Measurements from ENCODE around the gene RPL7A. TPM values are rescaled to one million over a fixed set of nuclear protein-coding genes. Genes with fewer than 3 reads are reported as not detected.
"Not testable (repeated sequence)": the region's sequence is repeated elsewhere in the genome, so short reads cannot be mapped to it uniquely, and the experiment has no call there.

RPL7A gene
- total RNA-seq (2021), result 2,874 and 2,895 TPM in 2 replicates
- long read RNA-seq, transcript RPL7A-202 (8 exons, 891 nt), result major isoform, 1,052 of 1,557 reads
- long read RNA-seq, transcript RPL7A-204 (7 exons, 1,164 nt), result minor isoform, 16 of 1,557 reads
- long read RNA-seq, transcript RPL7A-205 (8 exons, 941 nt), result minor isoform, 41 of 1,557 reads
- long read RNA-seq, partial matches to known transcripts, result 411 of 1,557 reads
- long read RNA-seq, other reads (novel, unspliced or antisense), result 34 of 1,557 reads

DNA sequence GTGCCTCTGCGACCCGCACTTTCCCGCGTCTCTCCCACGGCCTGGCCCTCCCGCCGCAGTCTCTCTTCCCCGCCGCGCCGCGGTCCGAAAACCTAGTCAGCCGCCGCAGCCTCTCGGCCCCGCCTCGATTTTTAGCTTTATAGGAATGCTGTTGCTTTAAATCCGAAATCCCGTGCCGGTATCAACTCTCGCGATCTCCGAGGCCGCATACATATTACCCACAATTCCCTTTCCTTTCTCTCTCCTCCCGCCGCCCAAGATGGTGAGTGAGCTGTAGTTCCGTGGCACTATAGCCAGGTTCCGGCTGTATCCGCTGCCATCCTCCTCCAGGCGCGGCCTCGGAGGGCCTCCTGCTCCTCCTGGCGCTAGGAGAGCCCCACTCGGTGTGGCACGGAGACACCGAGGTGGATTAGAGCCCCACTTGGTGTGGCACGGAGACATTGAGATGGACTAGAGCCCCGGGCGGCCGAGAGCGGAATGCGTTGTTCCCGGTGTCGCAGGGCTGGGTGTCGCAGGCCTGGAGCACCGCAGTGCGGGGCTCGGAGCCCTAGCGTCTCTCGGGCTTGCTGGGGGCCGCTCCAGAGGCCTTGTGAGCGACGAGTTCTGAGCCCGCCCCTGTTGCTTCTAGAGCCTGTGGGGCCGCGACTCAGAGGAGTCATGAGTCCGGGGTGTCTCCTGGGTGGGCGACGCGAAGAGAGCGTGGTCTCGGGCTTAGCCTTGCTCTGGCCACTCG is at the start of gene RPL7A, which contains the start of gene MED22:
Gene RPL7A, plus strand, starts transcription at position 234 of the 733 bp plus-strand sequence. Its CDS starts 26 bp downstream, at position 260.
Gene MED22, minus strand, starts transcription at position 147 of the 733 bp plus-strand sequence. CDS start 1,469 bp downstream, outside the sequence.
- peak within 1 kb of the TSS; percentile 97 to 100 (median 99) for H3K27ac Mint-ChIP-seq
- peak within 1 kb of the TSS; percentile 95 to 99 for H3K4me3 Mint-ChIP-seq
- H2BK5ac ChIP-seq (ENCODE audit: insufficient read length, low read length), result peak within 1 kb of the TSS; percentile 87
- peak within 1 kb of the TSS; percentile 97 for H3K14ac ChIP-seq (ENCODE audit: insufficient read depth, low read length)
- H3K27ac ChIP-seq (ENCODE audit: insufficient read length, low read depth, low read length), result peak within 1 kb of the TSS; percentile 5
- H2AK5ac ChIP-seq (ENCODE audit: insufficient read length, low read length), result peak within 1 kb of the TSS; percentile 55
- H3K23ac ChIP-seq (ENCODE audit: insufficient read length, low read depth, low read length), result peak within 1 kb of the TSS; percentile 4
- no peaks in the 10 kb centered on the region for H3K27me3 Mint-ChIP-seq (ENCODE audit: low read depth)
- no peak within 1 kb of the TSS for H2BK12ac ChIP-seq (ENCODE audit: insufficient read length, low read depth, low read length)
- H3K9ac ChIP-seq (ENCODE audit: extremely low read depth, insufficient read length, low read length), result peak within 1 kb of the TSS; percentile 99
- no peak within 1 kb of the TSS for H3T11ph ChIP-seq (ENCODE audit: low read length)
- peaks cover 22 to 34% of the 10 kb centered on the region in 2 experiments for H3K4me1 Mint-ChIP-seq
- no peaks in the 10 kb centered on the region for H3K27me3 ChIP-seq (ENCODE audit: insufficient read depth, low read length)
- peaks cover 61 to 88% (median 82%) of the 10 kb centered on the region in 3 experiments for H3K36me3 Mint-ChIP-seq (ENCODE audit: insufficient read depth in 1 of 3, low read depth in 3 of 3)
- H2BK15ac ChIP-seq (ENCODE audit: low read depth, low read length), result no peak within 1 kb of the TSS
- H3K9me3 Mint-ChIP-seq, result peaks cover 0 to 3% of the 10 kb centered on the region in 2 experiments; a peak in 1 of 5 replicates
- no peak within 1 kb of the TSS for H2AFZ ChIP-seq (ENCODE audit: low read length)
- no CpG with 5 or more reads among the region's 64 CpGs for WGBS (ENCODE audit: extremely low coverage, insufficient read length, low lambda C conversion rate)
- peaks cover 10% of the 10 kb centered on the region for H3K79me1 ChIP-seq (ENCODE audit: insufficient read depth, low read depth, low read length, poor library complexity, severe bottlenecking)
- peaks cover 13% of the 10 kb centered on the region; the same call in 1 of the 2 replicates for H3K79me2 ChIP-seq (ENCODE audit: insufficient read depth, low read length)
- H4K20me1 ChIP-seq (ENCODE audit: control insufficient read depth, insufficient read depth, insufficient read length), result no peaks in the 10 kb centered on the region
- no peaks in the 10 kb centered on the region; the same call in 1 of the 2 replicates for H3K4me1 ChIP-seq (ENCODE audit: insufficient read depth, low read length)
- DNase-seq, result peak; percentile 94
- H3K23me2 ChIP-seq (ENCODE audit: insufficient read length, low read depth, low read length, poor library complexity, severe bottlenecking), result peaks cover 5% of the 10 kb centered on the region
- TF ChIP-seq, protein P1, sequence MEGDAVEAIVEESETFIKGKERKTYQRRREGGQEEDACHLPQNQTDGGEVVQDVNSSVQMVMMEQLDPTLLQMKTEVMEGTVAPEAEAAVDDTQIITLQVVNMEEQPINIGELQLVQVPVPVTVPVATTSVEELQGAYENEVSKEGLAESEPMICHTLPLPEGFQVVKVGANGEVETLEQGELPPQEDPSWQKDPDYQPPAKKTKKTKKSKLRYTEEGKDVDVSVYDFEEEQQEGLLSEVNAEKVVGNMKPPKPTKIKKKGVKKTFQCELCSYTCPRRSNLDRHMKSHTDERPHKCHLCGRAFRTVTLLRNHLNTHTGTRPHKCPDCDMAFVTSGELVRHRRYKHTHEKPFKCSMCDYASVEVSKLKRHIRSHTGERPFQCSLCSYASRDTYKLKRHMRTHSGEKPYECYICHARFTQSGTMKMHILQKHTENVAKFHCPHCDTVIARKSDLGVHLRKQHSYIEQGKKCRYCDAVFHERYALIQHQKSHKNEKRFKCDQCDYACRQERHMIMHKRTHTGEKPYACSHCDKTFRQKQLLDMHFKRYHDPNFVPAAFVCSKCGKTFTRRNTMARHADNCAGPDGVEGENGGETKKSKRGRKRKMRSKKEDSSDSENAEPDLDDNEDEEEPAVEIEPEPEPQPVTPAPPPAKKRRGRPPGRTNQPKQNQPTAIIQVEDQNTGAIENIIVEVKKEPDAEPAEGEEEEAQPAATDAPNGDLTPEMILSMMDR (conservative IDR thresholded peaks at IDR 0.05), result no peak
- peak within 1 kb of the TSS; percentile 94 for H3K18ac ChIP-seq (ENCODE audit: insufficient read length, low read depth, low read length)
- no peak within 1 kb of the TSS for H4K8ac ChIP-seq (replicated peaks; ENCODE audit: insufficient read length, low read depth, low read length)
- H3K9me3 ChIP-seq (ENCODE audit: control insufficient read depth, low read depth, low read length), result no peaks in the 10 kb centered on the region
- peak within 1 kb of the TSS; percentile 98 for H3K4me2 ChIP-seq (ENCODE audit: insufficient read depth, insufficient read length, low read length)
- H4K5ac ChIP-seq (ENCODE audit: insufficient read length, low read depth, low read length), result peak within 1 kb of the TSS; percentile 81
- H2BK20ac ChIP-seq (ENCODE audit: low read depth, low read length, poor library complexity, severe bottlenecking), result no peak within 1 kb of the TSS
- peak within 1 kb of the TSS; percentile 77 for H3K4ac ChIP-seq (ENCODE audit: low read depth, low read length)
- H4K91ac ChIP-seq (ENCODE audit: insufficient read length, low read depth, low read length), result peak within 1 kb of the TSS; percentile 97
- H3K56ac ChIP-seq (ENCODE audit: insufficient read length, low read depth, low read length), result no peak within 1 kb of the TSS
- H2BK120ac ChIP-seq (ENCODE audit: low read depth, low read length, poor library complexity, severe bottlenecking), result no peak within 1 kb of the TSS

DNA sequence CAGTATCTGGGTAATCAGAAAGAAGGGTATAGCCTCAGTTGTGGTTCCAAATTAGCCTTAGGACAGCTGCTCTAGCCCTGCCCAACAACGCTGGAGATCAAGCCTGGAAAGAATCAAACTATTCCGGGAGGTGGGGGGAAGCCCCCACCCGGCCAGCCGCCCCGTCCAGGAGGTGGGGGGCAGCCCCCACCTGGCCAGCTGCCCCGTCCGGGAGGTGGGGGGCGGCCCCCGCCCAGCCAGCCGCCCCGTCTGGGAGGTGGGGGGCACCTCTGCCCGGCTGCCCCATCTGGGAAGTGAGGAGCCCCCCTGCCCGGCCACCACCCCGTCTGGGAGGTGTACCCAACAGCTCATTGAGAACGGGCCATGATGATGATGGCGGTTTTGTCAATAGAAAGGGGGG is 48.0 kb upstream of the RPL7A start:
- not testable (repeated sequence) for H3K9ac ChIP-seq (ENCODE audit: extremely low read depth, insufficient read length, low read length); H3T11ph ChIP-seq (ENCODE audit: low read length); H3K79me2 ChIP-seq (ENCODE audit: insufficient read depth, low read length); H4K5ac ChIP-seq (ENCODE audit: insufficient read length, low read depth, low read length); H3K79me1 ChIP-seq (ENCODE audit: insufficient read depth, low read depth, low read length, poor library complexity, severe bottlenecking); H3K27me3 ChIP-seq (ENCODE audit: insufficient read depth, low read length); H2BK20ac ChIP-seq (ENCODE audit: low read depth, low read length, poor library complexity, severe bottlenecking); H2BK12ac ChIP-seq (ENCODE audit: insufficient read length, low read depth, low read length); H3K4ac ChIP-seq (ENCODE audit: low read depth, low read length); H2BK120ac ChIP-seq (ENCODE audit: low read depth, low read length, poor library complexity, severe bottlenecking); H3K4me1 ChIP-seq (ENCODE audit: insufficient read depth, low read length); H3K4me2 ChIP-seq (ENCODE audit: insufficient read depth, insufficient read length, low read length); H3K23me2 ChIP-seq (ENCODE audit: insufficient read length, low read depth, low read length, poor library complexity, severe bottlenecking); H3K18ac ChIP-seq (ENCODE audit: insufficient read length, low read depth, low read length); H3K27ac Mint-ChIP-seq; H3K9me3 ChIP-seq (ENCODE audit: control insufficient read depth, low read depth, low read length); H3K14ac ChIP-seq (ENCODE audit: insufficient read depth, low read length); H3K27ac ChIP-seq (ENCODE audit: insufficient read length, low read depth, low read length); H4K91ac ChIP-seq (ENCODE audit: insufficient read length, low read depth, low read length); H3K4me3 Mint-ChIP-seq; H4K20me1 ChIP-seq (ENCODE audit: control insufficient read depth, insufficient read depth, insufficient read length); H3K23ac ChIP-seq (ENCODE audit: insufficient read length, low read depth, low read length); H2AK5ac ChIP-seq (ENCODE audit: insufficient read length, low read length); H3K56ac ChIP-seq (ENCODE audit: insufficient read length, low read depth, low read length); H2BK5ac ChIP-seq (ENCODE audit: insufficient read length, low read length); H2AFZ ChIP-seq (ENCODE audit: low read length); H4K8ac ChIP-seq (replicated peaks; ENCODE audit: insufficient read length, low read depth, low read length); H3K4me1 Mint-ChIP-seq; H3K36me3 Mint-ChIP-seq (ENCODE audit: insufficient read depth in 1 of 3, low read depth in 3 of 3); DNase-seq; H2BK15ac ChIP-seq (ENCODE audit: low read depth, low read length)
- WGBS (ENCODE audit: extremely low coverage, insufficient read length, low lambda C conversion rate), result no CpG with 5 or more reads among the region's 16 CpGs
- H3K27me3 Mint-ChIP-seq (ENCODE audit: low read depth), result peaks cover 42% of the 10 kb centered on the region
- peaks cover 11 to 14% of the 10 kb centered on the region in 2 experiments for H3K9me3 Mint-ChIP-seq
